ENCODE measurements around the gene TMEM63A.

DNA sequence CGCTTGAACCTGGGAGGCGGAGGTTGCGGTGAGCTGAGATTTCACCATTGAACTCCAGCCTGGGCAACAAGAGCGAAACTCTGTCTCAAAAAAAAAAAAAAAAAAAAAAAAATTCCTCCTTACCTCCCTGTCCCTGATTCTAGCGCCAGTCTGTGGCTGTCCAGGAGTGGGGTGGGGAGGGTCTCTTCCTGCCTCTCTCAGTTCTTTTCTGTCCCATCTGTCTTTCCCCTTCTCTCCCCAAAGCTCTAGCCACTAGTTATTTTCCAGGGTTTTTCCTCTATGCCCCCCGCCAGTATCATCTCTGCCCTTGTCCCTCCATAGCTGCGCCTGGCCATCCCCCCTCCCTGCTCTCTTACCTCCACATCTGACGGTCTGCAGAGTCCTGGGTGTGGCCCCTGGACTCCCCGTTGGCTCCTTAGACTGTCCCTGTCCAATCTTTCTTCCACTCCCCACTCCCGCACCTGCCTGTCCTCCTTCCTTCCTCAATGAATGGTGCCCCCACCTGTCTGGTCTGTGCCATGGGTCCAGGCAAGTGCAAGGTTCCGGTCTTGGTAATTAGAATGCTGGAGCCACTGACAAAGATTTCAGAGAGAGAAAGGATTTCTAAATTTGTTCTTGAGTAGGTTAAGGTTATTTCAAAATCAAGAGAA lies 1.6 kb upstream of the TMEM63A start:
- TF ChIP-seq, protein P1, sequence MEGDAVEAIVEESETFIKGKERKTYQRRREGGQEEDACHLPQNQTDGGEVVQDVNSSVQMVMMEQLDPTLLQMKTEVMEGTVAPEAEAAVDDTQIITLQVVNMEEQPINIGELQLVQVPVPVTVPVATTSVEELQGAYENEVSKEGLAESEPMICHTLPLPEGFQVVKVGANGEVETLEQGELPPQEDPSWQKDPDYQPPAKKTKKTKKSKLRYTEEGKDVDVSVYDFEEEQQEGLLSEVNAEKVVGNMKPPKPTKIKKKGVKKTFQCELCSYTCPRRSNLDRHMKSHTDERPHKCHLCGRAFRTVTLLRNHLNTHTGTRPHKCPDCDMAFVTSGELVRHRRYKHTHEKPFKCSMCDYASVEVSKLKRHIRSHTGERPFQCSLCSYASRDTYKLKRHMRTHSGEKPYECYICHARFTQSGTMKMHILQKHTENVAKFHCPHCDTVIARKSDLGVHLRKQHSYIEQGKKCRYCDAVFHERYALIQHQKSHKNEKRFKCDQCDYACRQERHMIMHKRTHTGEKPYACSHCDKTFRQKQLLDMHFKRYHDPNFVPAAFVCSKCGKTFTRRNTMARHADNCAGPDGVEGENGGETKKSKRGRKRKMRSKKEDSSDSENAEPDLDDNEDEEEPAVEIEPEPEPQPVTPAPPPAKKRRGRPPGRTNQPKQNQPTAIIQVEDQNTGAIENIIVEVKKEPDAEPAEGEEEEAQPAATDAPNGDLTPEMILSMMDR (conservative IDR thresholded peaks at IDR 0.05) = no peak
- TF ChIP-seq ZFX (IDR thresholded peaks at IDR 0.05) = no peak
